ENCODE measurements around the gene RGL4.
"Not testable (repeated sequence)": the region's sequence is repeated elsewhere in the genome, so short reads cannot be mapped to it uniquely, and the experiment has no call there.

RGL4 gene, protein sequence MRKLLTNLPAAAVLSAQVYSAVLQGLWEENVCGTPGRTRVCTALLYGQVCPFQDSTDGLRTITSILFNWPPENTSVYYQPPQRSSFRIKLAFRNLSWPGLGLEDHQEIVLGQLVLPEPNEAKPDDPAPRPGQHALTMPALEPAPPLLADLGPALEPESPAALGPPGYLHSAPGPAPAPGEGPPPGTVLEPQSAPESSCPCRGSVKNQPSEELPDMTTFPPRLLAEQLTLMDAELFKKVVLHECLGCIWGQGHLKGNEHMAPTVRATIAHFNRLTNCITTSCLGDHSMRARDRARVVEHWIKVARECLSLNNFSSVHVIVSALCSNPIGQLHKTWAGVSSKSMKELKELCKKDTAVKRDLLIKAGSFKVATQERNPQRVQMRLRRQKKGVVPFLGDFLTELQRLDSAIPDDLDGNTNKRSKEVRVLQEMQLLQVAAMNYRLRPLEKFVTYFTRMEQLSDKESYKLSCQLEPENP

DNA sequence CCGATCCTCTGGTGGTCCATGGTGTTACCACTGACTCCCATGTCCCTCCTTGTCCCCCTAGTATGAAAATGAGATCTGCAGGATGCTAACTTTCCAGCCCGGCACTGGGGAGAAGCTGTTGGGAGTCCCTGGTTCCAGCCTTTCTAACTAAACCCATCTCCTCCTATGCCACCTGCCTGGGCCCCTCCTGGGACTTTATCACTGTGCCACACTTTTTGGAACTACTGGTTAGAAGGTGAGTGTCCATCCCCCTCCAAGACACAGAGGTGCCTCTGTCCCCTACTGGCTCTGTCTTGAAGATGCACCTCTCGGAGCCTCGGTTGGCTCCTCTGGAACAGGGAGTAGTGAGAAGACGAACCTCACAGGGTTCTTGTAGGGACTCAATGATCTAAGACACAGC, at the start of gene RGL4:
Gene RGL4 (plus strand): TSS at position 301 of the 400 bp plus-strand sequence. CDS start 1,018 bp downstream, outside the sequence.
- DNase-seq = no peak

DNA sequence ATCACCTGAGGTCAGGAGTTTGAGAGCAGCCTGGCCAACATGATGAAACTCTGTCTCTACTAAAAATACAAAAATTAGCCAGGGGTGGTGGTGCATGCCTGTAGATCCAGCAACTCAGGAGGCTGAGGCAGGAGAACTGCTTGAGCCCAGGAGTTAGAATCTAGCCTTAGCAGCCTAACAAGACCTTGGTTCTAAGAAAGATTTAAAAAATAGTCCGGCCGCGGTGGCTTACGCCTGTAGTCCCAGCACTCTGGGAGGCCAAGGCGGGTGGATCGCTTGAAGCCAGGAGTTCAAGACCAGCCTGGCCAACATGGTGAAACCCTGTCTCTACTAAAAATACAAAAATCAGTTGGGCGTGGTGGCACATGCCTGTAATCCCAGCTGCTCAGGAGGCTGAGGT, 44.3 kb upstream of the RGL4 start:
- not testable (repeated sequence) for DNase-seq

DNA sequence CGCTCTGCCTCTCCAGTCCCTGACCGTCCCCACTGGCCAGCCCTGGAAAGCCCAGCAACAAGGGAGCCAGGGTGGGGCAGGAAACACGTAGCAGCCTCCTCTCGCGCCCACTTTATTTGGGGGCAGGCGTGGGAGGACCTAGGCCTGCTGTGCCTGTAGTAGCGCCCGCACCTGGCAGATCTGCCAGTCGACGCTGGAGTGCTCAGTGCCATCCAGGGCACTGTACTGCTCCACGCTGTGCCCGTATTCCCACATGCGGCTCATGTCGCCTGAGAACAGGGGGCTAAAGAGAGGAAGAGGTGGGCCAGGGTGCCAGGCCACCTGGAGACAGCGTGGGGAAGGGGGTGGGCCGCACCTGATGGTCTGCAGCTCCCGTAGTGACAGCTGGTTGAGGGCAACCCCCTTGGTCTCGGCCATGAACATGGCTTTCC, 41.7 kb upstream of the RGL4 start:
- no peak for DNase-seq

DNA sequence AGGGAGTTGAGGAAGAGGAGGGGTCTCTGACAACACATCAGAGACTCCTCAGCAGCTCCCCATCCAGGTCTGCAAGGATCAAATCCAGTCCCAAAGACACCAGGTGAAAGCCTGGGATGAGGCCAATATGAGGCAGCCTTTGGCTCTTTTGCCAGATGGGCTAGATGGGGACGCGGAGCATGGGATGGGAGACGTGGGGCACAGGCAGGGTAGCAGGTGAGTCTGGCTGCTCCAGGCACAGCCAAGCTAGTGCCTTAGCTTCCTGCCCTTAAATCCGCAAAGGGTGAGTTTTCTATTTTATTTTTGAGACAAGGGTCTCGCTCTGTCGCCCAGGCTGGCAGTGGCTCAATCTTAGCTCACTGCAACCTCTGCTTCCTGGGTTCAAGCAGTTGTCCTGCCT, 39.1 kb upstream of the RGL4 start:
- no peak for DNase-seq

DNA sequence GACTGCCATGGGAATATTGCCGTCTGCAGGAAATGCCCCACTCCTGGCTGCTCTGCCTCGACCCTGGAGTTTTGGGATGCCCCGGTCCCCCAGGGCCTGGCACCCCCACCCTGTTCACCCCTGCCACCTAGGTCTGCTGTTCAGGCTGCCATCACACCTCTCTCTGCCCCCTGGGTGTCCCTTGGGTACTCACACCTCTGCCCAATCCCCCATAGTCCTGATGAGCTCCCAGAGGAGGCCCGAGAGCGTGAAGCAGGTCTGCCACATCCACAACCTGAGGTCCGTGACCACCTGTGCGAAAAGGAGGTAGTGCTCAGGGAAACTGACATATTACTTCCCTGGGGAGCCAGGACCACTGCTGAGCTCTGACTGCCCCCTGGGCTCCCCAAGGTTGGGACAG, 38.5 kb upstream of the RGL4 start:
- DNase-seq = no peak

DNA sequence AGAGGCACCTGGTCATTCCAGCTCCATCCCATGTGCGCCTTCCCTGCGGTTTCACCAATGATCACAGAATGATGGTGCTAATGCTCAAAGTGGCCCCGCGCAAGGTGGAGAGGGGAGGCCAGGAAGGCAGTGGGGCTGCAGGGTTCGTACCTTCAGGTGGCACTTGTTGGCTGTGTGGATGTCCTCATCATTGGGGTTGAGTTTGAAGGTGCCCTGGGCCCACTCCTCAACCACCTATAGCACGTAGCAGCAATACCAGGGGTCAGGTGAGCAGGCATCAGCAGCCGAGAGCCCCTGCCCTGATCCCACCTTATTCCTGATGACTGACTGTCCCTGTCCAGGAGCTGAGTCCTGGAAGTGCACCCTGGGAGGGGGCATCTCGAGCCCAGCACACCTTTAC, 38.1 kb upstream of the RGL4 start:
- no peak for DNase-seq

DNA sequence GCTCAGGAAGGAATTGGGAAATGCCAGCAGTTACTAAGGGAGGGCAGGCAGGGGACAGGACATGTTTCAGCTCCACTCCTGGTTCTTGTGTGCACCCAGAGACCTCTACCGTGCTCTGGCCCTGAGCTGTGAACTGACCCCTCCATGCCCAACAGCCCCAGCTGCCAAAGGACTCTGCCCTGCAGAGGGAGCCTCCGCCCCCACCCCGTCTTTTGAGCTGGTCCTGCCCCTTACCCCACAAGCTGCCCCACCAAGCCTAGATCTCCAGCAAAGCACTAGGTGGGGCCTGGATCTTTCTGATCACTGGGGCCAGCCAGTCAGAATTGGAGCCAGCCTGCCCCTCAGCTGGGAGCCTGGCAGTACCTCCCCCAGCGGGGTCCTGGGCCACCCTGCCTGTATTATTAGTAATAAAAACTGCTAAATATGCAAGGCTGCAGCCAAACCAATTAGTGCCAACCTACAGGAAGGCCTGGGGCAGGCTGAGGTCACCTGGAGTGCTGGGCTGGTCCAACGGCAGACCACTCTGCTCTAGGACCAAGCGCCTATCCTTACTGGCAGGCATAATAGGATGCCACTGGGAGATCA, 34.8 kb upstream of the RGL4 start:
- DNase-seq = no peak

DNA sequence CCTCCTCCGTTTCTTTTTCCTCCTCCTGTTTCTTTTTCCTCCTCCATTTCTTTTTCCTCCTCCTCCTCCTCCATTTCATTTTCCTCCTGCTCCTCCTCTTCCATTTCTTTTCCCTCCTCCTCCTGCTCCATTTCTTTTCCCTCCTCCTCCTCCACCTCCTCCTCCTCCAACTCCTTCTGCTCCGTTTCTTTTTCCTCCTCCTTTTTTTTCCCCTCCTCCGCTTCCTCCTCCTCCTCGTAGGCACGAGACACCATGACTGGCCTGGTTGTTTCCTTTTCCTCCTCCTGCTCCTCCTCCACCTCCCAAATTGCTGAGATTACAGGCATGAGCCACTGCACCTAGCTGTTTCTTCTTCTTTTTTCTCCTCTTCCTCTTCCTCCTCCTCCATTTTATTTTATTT, 33.1 kb upstream of the RGL4 start:
- no peak for DNase-seq

DNA sequence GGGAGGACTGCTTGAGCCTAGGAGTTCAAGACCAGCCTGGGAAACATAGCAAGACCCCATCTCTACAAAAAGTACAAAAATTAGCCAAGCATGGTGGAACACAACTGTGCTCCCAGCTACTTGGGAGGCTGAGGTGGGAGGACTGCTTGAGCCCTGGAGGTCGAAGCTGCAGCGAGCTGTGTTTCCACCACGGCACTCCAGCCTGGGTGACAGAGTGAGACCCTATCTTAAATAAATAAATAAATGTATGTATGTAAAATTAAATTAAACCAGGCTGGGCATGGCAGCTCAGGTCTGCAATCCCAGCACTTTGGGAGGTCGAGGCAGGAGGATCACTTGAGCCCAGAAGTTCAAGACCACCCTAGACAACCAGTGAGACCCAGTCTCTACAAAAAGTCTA, 30.4 kb upstream of the RGL4 start:
- DNase-seq = not testable (repeated sequence)

DNA sequence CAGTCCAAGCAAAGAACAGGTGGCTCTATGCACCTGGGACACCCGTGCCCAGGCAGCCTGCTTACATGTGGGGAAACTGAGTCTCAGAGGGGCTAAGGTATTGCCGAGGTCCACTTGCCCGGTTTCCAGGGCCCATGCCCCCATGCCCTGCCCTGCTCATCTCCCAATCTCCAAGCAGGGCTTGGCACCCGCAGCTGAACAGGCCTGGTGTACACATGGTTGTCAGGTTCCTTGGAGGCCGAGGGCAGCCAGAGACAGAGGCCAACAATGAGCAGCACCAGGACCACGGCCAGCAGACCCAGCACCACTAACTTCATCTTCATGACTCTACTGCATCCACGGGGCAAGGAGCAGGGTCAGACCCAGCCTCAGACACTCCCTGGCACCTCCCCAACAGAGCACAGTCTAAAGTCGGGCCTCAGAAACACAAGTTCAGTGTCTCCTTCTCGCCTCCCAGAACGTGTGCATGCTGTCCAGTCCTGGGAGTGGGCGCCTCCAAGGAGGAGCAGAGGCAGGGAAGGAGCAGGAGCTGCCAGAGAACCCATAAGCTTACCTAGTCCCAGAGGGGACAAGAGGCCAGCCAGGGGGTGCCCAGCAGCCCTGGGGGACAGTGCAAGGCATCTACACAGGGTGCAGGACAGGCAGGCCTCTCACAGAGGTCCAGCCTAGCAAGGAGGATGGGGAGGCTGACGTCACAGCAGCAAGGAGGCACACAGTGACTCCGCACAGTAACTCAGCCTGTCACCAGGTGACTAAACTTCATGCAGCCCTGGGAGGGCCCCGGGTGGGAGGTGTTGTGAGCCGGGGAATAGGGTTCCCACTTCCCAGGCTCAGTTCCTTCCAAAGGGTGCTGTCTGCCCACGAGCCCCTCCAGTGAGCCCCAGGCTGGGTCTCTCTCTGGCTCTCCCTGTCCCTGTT, 20.2 kb upstream of the RGL4 start:
- DNase-seq = no peak

DNA sequence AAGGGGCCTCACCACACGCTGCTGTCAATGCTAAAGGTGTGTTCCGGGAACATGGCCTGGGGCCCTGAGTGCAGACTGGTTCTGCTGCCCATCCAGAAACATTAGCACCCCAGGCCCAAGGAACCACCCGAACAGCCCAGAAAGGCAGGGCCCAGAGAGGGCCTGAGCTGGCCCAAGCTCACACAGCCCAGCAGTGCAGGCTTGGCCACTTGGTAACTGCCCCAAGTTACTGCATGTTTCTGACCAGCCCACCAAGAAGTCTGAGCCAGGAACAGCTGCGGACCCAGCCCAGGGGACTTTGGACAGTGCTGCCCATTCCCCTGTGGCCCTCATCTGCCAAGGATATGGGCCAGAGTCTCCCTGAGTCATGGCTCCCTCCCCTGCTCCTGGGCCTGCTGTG, 19.4 kb upstream of the RGL4 start:
- not testable (repeated sequence) for DNase-seq

DNA sequence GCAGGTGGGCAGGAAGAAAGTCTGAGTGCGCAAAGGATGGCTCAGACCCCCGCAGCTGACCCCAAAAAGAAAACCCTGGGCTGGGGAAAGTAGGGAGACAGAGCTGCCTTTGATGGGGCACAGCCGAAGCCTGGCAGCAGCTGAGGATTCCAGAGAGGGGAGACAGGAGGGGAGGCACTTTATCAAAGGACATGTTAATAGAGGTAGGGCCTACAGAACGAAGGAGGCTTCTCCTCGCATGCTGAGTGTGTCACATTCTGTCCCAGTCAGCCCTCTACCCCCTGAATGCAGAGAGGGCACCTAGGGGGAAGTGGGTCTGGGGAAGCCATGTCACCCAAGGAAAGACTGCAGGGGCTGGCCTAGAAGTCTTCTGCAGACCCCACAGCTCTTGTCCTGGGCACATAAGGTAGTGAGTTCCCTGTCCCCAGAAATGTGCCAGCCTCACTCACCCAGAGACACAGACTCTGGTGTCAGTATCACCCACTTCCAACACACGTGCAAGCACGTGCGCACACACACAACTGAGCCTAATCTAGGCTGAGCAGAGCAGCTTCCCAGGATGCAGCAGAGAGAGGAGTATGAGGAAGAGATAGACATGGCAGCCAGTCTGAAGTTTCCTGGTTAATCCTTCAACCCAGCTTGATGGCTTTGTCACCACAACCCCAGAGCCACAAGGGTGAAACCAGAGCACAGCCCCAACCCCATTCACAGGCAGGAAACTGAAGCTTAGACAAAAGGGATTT, 18.3 kb upstream of the RGL4 start:
- DNase-seq = not testable (repeated sequence)

DNA sequence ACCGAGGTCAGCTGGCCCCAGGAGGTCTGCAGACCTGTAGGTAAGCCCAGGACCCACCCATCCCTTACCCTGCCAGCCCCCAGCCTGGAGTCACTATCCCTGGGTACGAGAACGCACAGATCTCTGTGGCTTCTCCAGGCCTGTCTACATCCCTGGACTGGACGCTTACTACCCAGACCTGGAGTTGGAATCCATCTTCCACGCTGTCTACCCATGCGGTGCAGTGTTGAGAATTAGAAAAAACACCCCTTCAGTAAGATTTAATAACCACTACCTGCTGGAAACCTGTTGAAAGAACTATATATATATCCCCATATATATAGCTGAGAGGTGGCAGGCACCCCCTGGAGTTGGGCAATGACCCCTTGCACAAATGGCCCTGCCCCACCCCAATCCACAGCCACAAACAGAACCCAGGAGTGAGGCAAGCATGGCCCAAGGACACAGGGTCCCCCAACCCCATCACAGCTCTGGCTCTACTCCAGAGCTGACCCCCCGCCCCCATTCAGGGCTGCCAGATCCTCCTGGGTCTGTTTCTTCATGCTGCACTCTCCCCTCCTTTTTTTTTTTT, 17.7 kb upstream of the RGL4 start:
- no peak for DNase-seq

DNA sequence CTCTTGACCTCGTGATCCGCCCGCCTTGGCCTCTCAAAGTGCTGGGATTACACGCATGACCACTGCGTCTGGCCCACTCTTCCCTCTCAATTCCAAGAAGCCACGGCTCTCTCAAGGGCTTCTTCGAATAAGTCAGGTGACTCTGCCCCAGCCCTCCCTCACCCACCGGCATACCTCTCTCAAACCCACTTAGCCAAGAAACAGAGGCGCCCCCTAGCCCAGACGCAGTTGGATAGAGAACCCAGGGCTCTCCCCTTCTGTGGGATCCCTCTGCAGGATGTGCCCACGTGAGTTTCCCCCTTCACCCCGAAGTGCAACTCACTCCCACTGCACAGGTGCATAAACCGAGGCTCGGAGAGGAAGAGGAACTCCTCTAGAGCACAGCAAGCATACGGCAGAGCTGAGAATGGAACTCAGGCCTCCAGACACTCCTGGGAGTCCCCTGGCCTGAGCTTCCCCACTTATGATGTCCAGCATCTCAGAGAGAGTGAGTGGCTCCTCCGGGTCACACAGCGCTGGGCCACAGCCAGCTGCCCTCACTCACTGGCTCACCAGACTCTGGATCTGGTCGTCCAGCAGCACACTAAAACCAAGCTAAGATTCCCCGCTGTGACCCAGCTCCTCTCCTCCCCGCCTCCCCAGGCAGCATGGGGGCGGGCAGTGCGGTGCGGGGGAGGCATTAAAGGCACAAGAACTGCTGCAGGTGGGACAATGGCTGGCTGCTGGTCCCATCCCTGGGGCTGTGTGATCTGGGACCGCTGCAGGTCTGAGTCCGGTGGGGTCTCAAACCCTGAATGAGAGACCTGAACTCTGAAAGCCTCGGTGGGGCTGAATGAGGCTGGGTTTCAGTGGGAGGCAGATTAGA, 16.8 kb upstream of the RGL4 start:
- DNase-seq = no peak

DNA sequence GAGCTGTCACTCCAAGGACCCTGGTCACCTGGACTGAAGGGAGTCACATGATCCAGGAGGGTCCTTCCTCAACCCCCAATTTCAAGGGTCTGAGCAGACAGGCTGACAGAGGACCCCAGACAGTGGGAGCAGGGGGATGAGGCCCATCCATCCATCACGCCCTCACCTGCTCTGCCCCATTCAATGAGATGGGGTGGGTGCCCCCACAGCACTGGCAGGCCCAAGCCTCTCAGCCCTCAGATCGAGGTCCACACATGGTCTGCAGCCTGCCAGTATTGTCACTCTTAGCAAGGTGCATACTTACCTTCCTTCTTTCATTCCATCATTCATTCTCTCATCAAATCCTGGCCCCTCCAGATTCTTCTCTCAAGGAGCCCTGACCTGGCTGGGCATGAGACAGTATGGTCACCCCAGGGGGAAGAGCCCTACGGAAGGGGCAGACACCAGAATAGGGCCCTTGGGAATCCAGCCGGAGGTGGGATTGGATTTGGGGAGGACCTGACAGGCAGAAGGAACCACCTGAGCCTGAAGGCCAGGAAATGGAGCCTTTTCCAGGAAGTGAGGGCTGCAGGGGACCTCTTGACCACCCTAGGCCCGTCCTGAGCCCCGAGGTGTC, 15.8 kb upstream of the RGL4 start:
- not testable (repeated sequence) for DNase-seq

DNA sequence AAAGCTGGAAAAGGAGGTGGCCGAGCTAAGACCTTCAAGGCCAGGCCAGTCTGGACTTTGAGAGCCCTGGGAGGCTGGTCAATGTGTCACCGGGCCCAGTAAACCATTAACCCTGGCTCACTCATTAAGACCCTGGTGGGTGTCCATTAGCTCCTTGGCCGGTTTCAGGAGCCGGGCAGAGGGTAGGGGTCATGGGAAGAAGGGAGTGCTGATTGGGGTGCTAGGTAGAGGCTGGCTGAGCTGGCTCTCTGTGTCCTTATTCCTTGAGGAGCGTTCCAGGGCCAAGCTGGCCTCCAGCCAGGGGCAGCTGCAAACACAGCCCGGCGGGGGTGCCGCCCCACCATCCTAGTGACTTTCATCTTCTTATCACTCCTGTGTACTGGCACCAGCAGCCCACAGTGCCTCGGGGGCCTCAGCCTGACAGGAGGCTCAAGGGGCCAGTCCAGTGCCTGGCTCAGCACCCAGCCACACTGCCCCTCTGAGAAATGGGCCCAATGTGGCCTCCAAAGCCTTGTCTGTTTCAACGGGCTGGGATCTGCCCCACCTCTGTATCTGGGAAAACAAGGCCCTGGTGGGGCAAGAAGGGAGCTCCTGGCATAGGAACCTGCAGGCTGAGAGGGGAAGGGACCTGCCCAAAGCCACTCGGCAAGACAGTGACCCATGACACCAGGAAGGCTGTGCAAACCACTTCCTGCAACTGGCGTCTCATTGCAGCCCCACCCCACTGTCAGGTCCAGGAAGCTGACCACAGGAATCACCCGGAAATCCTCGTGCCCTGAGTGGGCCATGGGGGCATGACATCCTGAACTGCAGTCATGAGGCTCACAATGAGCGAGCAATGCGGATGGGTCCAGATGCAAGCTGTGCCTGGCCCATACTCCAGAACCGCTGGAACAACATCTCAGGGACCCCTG, 15.1 kb upstream of the RGL4 start:
- DNase-seq = no peak

DNA sequence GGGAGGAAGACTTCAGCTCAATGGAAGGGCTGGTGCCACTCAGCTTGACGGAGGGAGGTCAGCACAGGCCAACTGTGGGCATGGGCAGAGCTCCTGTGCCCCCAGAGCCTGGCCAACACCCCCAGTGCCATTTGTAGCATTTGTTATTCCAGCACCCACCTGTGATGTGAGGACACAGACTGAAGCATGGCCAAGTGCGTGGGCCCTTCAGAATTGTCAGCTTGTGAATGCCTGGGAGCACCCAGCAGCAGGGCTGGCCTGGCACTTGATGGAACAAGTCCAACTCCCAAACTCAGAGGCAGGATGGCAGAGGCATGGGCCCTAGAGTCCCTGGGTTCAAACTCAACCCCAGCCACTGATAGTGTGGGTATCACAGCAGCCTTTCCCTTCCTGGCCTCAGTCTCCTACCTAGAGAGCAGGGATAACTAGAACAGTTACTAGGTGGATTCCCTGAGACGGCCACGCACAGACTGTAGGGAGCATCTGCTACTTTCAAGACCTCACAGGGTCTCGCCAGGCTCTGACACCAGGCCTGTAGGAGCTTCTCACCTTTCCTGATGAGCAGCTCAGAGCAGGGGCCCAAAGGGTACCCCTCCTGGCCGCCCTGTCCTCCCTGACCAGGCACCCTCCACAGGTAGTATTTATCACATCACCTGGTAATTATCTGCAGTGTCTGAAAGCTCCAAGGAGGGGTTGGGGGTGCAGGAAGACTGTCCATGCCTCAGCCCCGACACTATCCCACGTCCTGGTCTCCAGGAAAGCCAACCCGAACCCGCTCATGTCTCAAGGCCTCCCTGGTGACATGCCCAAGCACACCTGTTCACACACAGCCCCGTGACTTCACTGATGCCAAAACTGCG, 13.7 kb upstream of the RGL4 start:
- not testable (repeated sequence) for DNase-seq

DNA sequence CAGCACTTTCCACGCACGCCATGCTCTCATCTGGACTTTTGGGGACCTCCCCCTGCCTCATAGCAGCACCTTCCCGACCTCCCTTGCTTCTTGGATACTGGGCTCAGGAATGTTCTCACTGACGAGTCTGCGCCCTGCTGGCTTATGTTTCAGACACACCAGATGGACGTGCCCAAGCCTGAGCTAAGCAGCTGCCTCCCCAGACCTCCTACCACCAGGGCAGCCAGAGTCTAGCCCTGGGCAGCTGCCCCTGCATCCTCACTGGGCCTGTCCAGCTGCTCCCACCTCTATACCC, 13.2 kb upstream of the RGL4 start:
- DNase-seq = no peak

DNA sequence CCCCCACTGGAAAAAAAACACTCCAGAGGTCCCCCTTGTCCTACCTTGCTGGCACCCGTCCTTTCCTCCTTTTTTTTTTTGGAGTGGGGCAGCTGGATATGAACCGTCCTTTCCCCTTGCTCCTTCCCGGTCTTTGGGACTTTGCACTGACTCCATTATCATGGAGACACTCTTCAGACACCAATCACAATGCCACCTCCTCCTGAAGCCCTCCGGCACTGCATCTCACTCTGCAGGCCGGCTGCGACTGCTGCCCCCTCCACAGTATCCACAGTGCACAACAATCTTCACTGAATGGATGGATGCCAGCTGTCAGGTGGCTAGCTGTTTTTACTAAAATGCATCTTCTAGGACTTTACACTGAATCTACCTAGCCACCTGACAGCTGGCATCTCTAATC, 12.7 kb upstream of the RGL4 start:
- DNase-seq = no peak
